ENCODE measurements around the gene HMGXB4.

The HMGXB4 gene

DNA sequence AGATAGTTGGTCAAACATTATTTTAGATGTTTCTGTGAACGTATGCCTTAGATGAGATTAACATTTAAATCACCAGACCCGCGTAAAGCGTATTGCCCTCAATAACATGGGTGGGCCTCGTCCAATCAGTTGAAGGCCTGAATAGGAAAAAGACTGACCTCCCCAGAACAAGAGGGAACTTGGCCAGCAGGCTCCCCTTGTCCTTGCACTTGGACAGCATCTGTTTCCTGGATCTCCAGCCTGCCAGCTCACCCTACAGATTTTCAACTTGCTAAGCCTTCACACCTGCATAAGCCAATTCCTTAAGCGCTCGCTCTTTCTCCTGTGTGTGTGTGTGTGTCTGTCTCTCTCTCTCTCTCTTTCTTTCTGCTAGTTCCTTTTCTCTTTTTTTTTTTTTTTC, 50.6 kb downstream of the HMGXB4 start:
- Histone ChIP-seq H3K79me2 (peaks cover 41% of the 10 kb centered on the region), H3K9ac (no peak overlapping the region), H2AFZ (no peak overlapping the region), H3K9me3 (ENCODE audit: control insufficient read depth, low read length) (no peaks in the 10 kb centered on the region), H3K4me1 (peaks cover 8% of the 10 kb centered on the region), H3K4me2 (ENCODE audit: low read length) (no peak overlapping the region), H3K27me3 (ENCODE audit: control insufficient read depth, insufficient read depth, low read length) (no peaks in the 10 kb centered on the region), H3K4me3 (ENCODE audit: low read depth, low read length) (no peak overlapping the region), H3K27ac (no peak overlapping the region), H3K36me3 (ENCODE audit: control insufficient read depth, insufficient read depth, low read length) (no peaks in the 10 kb centered on the region)
- no peak for TF ChIP-seq CTCF (IDR thresholded peaks at IDR 0.05)

GRCh38 chr22:35308480-35309021, 51.3 kb downstream of the HMGXB4 start:
- H3K27me3 ChIP-seq (ENCODE audit: control insufficient read depth, insufficient read depth, low read length), result no peaks in the 10 kb centered on the region
- no peak overlapping the region for H3K9ac ChIP-seq
- H3K79me2 ChIP-seq, result peaks cover 41% of the 10 kb centered on the region
- TF ChIP-seq CTCF (IDR thresholded peaks at IDR 0.05), result no peak
- no peak overlapping the region for H3K4me2 ChIP-seq (ENCODE audit: low read length)
- H3K27ac ChIP-seq, result no peak overlapping the region
- no peaks in the 10 kb centered on the region for H3K9me3 ChIP-seq (ENCODE audit: control insufficient read depth, low read length)
- peaks cover 15% of the 10 kb centered on the region for H3K4me1 ChIP-seq
- no peaks in the 10 kb centered on the region for H3K36me3 ChIP-seq (ENCODE audit: control insufficient read depth, insufficient read depth, low read length)
- no peak overlapping the region for H3K4me3 ChIP-seq (ENCODE audit: low read depth, low read length)
- H2AFZ ChIP-seq, result no peak overlapping the region

DNA sequence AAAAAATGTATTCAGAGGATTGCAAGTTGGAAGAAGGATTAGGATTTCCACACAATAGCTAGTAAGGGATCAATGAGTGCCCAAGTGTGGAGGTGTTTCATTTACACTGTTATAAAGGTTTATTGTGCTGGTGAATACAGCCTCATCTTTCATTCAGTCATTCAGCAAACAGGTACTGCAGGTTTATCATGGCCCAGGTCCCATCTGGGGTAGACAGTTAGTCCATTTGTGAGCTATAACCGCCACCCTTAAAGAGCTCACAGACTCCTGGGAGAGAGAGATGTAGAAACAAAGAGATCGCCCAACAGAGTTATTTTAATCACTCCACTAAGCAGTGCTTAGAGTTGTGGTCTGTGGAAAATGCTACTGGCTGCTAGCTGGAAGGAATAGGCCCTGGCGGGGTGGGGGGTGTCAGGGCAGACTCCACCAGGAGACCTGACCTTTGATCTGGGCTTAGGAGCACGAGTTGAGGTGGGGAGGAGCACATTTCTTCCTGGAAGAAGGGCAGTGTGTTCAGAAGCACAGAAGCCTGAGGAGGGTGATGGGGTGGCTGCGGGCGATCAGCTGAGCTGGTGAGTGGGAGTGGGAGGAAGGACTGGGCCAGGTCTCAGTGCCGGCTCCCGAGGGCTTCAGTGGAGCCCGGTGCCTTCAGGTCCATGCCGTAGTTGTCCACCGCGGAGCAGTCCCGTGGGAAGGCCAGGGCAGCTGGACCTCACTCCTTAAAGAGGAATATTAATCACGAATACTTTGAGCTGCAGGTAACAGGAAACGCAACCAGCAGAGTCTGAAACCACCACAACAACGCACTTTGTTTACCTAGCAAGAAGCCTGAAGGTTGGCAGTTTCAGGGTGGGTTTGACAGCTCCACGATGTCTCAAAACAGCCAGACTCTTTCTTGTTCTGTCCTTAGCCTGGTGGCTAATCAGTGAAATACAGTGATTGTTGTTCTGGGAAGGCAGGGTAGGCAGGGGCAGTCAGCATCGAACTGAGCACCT, 53.6 kb downstream of the HMGXB4 start:
- H3K79me2 ChIP-seq, result peaks cover 28% of the 10 kb centered on the region
- no peak overlapping the region for H3K9ac ChIP-seq
- no peaks in the 10 kb centered on the region for H3K36me3 ChIP-seq (ENCODE audit: control insufficient read depth, insufficient read depth, low read length)
- no peak overlapping the region for H2AFZ ChIP-seq
- no peaks in the 10 kb centered on the region for H3K27me3 ChIP-seq (ENCODE audit: control insufficient read depth, insufficient read depth, low read length)
- TF ChIP-seq CTCF (IDR thresholded peaks at IDR 0.05), result no peak
- no peak overlapping the region for H3K4me3 ChIP-seq (ENCODE audit: low read depth, low read length)
- H3K27ac ChIP-seq, result peak overlapping the region; percentile 0
- peaks cover 25% of the 10 kb centered on the region for H3K4me1 ChIP-seq
- no peaks in the 10 kb centered on the region for H3K9me3 ChIP-seq (ENCODE audit: control insufficient read depth, low read length)
- no peak overlapping the region for H3K4me2 ChIP-seq (ENCODE audit: low read length)

DNA sequence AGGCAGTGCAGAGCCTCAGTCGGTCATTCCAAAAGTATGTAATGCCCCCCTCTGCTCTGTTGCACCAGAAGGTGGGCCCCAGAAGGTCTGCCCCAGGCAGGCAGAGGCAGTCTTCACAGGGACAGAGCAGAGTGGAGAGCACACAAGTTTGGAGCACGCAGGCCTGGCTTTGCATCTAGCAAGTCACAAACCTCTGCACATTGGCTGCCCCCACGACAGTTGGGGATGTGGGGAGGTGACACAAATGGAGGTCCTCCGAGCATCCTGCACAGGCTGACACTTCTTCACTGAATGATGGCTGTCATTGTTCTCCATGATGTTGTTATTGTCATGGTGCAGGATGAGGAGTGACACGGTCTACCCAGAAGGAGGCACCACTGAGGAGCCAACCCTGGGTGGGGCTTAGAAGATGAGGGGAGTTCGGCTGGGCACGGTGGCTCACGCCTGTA, 54.3 kb downstream of the HMGXB4 start:
- Histone ChIP-seq H3K4me1 (peaks cover 28% of the 10 kb centered on the region), H3K9ac (no peak overlapping the region), H3K4me3 (ENCODE audit: low read depth, low read length) (no peak overlapping the region)

More for the DNA sequence above, 54.3 kb downstream of the HMGXB4 start:
- no peak for TF ChIP-seq CTCF (IDR thresholded peaks at IDR 0.05)
- Histone ChIP-seq H3K4me2 (ENCODE audit: low read length) (no peak overlapping the region), H3K27me3 (ENCODE audit: control insufficient read depth, insufficient read depth, low read length) (no peaks in the 10 kb centered on the region), H3K79me2 (peaks cover 22% of the 10 kb centered on the region), H3K9me3 (ENCODE audit: control insufficient read depth, low read length) (no peaks in the 10 kb centered on the region), H3K27ac (peak overlapping the region; percentile 0), H2AFZ (no peak overlapping the region), H3K36me3 (ENCODE audit: control insufficient read depth, insufficient read depth, low read length) (no peaks in the 10 kb centered on the region)

All from parathyroid adenoma (tissue), 2 donors.